Endothelial cell of umbilical vein (primary cell): Measurements from ENCODE around the gene ENC1.

Source experiments
- EZH2 ChIP-seq: IDR thresholded peaks from 2 replicates; pipeline ENCODE4 v1.6.1; 2012; ENCODE audit warnings: borderline replicate concordance, low read depth, mild to moderate bottlenecking, moderate library complexity, low read length, inconsistent platforms; ENCODE audit not compliant: severe bottlenecking
- JUN ChIP-seq: IDR thresholded peaks from 2 replicates; pipeline ENCODE4 v1.6.1; 2011; ENCODE audit warnings: borderline replicate concordance, low read depth; ENCODE audit not compliant: insufficient read length, insufficient read depth
- POLR2A ChIP-seq: IDR thresholded peaks from 2 replicates; pipeline ENCODE4 v1.6.1; 2012; ENCODE audit warnings: low read depth, mild to moderate bottlenecking, control low read depth, low read length
- POLR2AphosphoS5 ChIP-seq: IDR thresholded peaks from 2 replicates; pipeline ENCODE4 v1.6.1; 2012; ENCODE audit warnings: low read depth, mild to moderate bottlenecking, control low read depth, low read length, moderate library complexity; ENCODE audit not compliant: insufficient read depth
- TF ChIP-seq, protein P1 (sequence below), 2 donors: IDR thresholded peaks; 1 replicate in 1 of 2; 2 replicates in 1 of 2; pipeline ENCODE4 v1.5.1; 2011; ENCODE audit warnings: low read length in 2 of 2, mild to moderate bottlenecking in 2 of 2, moderate library complexity in 2 of 2, control low read depth in 1 of 2, inconsistent platforms in 1 of 2, low read depth in 1 of 2; ENCODE audit not compliant: insufficient read depth in 1 of 2; ENCODE audit errors: extremely low read depth in 1 of 2
- TF ChIP-seq, protein P2 (sequence below): IDR thresholded peaks from 2 replicates; pipeline ENCODE4 v1.6.1; 2011; ENCODE audit not compliant: insufficient read depth, insufficient read length

DNA sequence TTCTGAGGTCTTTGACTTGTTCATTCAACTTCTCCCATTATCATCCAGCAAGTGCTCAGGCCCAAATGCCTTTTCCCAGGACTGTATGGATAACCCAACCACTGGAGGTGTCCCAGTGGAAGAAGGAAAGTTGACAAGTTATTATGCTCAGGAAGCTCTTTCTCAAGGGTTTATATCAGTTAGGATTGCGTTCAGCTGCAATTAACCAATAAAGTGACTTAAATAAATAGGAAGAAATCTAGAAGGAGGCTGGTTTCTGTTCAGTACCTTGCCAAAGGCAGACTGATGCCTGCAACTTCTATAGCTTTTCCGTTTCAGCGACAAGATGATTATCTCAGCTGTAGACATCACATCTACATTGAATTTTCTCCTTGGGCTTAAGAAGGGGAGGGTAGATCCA lies 52.1 kb downstream of the ENC1 start:
- TF ChIP-seq EZH2 (no peak), POLR2A (no peak), JUN (no peak), POLR2AphosphoS5 (no peak)
- TF ChIP-seq, protein P1, sequence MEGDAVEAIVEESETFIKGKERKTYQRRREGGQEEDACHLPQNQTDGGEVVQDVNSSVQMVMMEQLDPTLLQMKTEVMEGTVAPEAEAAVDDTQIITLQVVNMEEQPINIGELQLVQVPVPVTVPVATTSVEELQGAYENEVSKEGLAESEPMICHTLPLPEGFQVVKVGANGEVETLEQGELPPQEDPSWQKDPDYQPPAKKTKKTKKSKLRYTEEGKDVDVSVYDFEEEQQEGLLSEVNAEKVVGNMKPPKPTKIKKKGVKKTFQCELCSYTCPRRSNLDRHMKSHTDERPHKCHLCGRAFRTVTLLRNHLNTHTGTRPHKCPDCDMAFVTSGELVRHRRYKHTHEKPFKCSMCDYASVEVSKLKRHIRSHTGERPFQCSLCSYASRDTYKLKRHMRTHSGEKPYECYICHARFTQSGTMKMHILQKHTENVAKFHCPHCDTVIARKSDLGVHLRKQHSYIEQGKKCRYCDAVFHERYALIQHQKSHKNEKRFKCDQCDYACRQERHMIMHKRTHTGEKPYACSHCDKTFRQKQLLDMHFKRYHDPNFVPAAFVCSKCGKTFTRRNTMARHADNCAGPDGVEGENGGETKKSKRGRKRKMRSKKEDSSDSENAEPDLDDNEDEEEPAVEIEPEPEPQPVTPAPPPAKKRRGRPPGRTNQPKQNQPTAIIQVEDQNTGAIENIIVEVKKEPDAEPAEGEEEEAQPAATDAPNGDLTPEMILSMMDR (IDR thresholded peaks at IDR 0.05; ENCODE audit: extremely low read depth in 1 of 2, insufficient read depth in 1 of 2, low read depth in 1 of 2, low read length in 2 of 2) = no peak
- TF ChIP-seq, protein P2, sequence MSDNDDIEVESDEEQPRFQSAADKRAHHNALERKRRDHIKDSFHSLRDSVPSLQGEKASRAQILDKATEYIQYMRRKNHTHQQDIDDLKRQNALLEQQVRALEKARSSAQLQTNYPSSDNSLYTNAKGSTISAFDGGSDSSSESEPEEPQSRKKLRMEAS = no peak
